ENCODE results near the gene CFAP119. TPM values are rescaled to one million over a fixed set of nuclear protein-coding genes. Genes with fewer than 3 reads are reported as not detected.
A peak's percentile ranks its signal among the peaks of the same experiment; 100 is the strongest.

The CFAP119 gene
- total RNA-seq, 2 donors from 2014 or later: 6.9 to 12.6 TPM

DNA sequence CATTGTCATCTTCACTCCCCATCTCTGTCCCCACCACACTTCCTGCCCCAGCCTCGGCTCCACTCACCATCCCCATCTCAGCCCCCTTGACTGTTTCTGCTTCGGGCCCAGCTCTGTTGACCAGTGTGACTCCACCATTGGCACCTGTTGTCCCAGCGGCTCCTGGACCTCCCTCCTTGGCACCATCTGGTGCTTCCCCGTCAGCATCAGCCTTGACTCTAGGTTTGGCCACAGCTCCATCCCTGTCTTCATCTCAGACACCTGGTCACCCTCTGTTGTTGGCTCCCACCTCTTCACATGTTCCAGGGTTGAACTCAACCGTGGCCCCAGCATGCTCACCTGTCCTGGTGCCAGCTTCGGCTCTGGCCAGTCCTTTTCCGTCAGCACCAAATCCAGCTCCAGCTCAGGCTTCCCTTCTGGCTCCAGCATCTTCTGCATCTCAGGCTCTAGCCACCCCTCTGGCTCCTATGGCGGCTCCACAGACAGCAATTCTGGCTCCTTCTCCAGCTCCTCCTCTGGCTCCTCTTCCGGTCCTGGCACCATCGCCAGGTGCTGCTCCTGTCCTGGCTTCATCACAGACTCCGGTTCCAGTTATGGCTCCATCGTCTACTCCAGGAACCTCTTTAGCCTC is 38.0 kb downstream of the CFAP119 start:
- TF ChIP-seq, protein P1, sequence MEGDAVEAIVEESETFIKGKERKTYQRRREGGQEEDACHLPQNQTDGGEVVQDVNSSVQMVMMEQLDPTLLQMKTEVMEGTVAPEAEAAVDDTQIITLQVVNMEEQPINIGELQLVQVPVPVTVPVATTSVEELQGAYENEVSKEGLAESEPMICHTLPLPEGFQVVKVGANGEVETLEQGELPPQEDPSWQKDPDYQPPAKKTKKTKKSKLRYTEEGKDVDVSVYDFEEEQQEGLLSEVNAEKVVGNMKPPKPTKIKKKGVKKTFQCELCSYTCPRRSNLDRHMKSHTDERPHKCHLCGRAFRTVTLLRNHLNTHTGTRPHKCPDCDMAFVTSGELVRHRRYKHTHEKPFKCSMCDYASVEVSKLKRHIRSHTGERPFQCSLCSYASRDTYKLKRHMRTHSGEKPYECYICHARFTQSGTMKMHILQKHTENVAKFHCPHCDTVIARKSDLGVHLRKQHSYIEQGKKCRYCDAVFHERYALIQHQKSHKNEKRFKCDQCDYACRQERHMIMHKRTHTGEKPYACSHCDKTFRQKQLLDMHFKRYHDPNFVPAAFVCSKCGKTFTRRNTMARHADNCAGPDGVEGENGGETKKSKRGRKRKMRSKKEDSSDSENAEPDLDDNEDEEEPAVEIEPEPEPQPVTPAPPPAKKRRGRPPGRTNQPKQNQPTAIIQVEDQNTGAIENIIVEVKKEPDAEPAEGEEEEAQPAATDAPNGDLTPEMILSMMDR (conservative IDR thresholded peaks at IDR 0.05): no peak
- no peak overlapping the region for H3K9ac ChIP-seq (ENCODE audit: extremely low read depth, low read length, poor library complexity, severe bottlenecking)
- H3K9me3 Mint-ChIP-seq: no peaks in the 10 kb centered on the region
- peaks cover 92% of the 10 kb centered on the region for H3K36me3 ChIP-seq (ENCODE audit: control insufficient read depth, insufficient read depth, low read length)
- H3K27me3 ChIP-seq (ENCODE audit: control insufficient read depth, insufficient read depth, low read length, poor library complexity, severe bottlenecking): no peaks in the 10 kb centered on the region
- 95 to 97% methylated on average over 11 to 12 of the region's 12 CpGs for WGBS, 2 experiments (ENCODE audit: insufficient coverage in 1 of 2, insufficient read length in 1 of 2)
- H3K4me3 Mint-ChIP-seq: no peak overlapping the region
- H3K9me3 ChIP-seq (ENCODE audit: control insufficient read depth, low read length): no peaks in the 10 kb centered on the region
- H3K27me3 Mint-ChIP-seq (ENCODE audit: insufficient read depth): no peaks in the 10 kb centered on the region
- H3K27ac ChIP-seq (ENCODE audit: low read depth, low read length): no peak overlapping the region
- no peak for DNase-seq
- H3K36me3 Mint-ChIP-seq (ENCODE audit: low read depth): peaks cover 85% of the 10 kb centered on the region
- no peak overlapping the region for H3K27ac Mint-ChIP-seq
- no peaks in the 10 kb centered on the region for H3K4me1 Mint-ChIP-seq
- H3K4me1 ChIP-seq (ENCODE audit: control insufficient read depth, insufficient read depth, low read length): no peaks in the 10 kb centered on the region
- no peak overlapping the region for H3K4me3 ChIP-seq (ENCODE audit: low read length)

DNA sequence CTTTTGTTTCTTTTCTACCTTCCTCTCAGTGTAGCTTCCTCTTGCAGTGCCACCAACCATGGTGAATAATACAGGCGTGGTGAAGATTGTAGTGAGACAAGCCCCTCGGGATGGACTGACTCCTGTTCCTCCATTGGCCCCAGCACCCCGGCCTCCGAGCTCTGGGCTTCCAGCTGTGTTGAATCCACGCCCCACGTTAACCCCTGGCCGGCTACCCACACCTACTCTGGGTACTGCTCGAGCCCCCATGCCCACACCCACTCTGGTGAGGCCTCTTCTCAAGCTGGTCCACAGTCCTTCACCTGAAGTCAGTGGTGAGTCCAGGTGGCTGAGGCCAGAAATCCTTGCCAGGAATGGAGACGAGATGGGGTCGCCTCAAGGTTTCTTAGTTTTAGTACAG is 38.9 kb downstream of the CFAP119 start:
- Mint-ChIP-seq H3K4me3 (no peak overlapping the region), H3K36me3 (ENCODE audit: low read depth) (peaks cover 84% of the 10 kb centered on the region), H3K27ac (no peak overlapping the region), H3K9me3 (no peaks in the 10 kb centered on the region), H3K4me1 (no peaks in the 10 kb centered on the region), H3K27me3 (ENCODE audit: insufficient read depth) (no peaks in the 10 kb centered on the region)
- H3K9me3 ChIP-seq (ENCODE audit: control insufficient read depth, low read length): no peaks in the 10 kb centered on the region
- no peaks in the 10 kb centered on the region for H3K4me1 ChIP-seq (ENCODE audit: control insufficient read depth, insufficient read depth, low read length)
- 91 to 100% methylated on average over 3 to 10 of the region's 10 CpGs for WGBS, 2 experiments (ENCODE audit: insufficient coverage in 1 of 2, insufficient read length in 1 of 2)
- no peak overlapping the region for H3K4me3 ChIP-seq (ENCODE audit: low read length)
- peaks cover 90% of the 10 kb centered on the region for H3K36me3 ChIP-seq (ENCODE audit: control insufficient read depth, insufficient read depth, low read length)
- TF ChIP-seq, protein P1 (conservative IDR thresholded peaks at IDR 0.05): no peak
- H3K9ac ChIP-seq (ENCODE audit: extremely low read depth, low read length, poor library complexity, severe bottlenecking): no peak overlapping the region
- DNase-seq: no peak
- no peak overlapping the region for H3K27ac ChIP-seq (ENCODE audit: low read depth, low read length)
- H3K27me3 ChIP-seq (ENCODE audit: control insufficient read depth, insufficient read depth, low read length, poor library complexity, severe bottlenecking): no peaks in the 10 kb centered on the region

DNA sequence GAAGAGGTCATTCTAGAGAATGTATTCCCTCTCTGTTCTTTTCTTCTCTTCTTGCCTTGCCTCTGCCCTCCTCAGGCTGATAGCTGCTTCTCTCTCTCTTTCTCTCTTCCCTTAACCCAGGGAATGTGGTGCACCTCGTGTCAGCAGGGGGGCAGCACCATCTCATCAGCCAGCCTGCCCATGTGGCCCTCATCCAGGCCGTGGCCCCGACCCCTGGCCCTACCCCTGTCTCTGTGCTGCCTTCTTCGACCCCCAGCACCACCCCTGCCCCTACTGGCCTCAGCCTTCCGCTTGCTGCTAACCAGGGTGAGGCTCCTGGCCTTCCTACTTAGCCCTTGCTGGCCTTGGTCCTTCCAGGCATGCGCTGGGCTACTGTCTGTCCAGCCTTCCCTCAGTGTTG is 39.4 kb downstream of the CFAP119 start:
- no peak for DNase-seq

More for the DNA sequence above, 39.4 kb downstream of the CFAP119 start:
- no peak overlapping the region for H3K4me3 Mint-ChIP-seq
- Histone ChIP-seq H3K36me3 (ENCODE audit: control insufficient read depth, insufficient read depth, low read length) (peaks cover 92% of the 10 kb centered on the region), H3K27me3 (ENCODE audit: control insufficient read depth, insufficient read depth, low read length, poor library complexity, severe bottlenecking) (no peaks in the 10 kb centered on the region), H3K4me1 (ENCODE audit: control insufficient read depth, insufficient read depth, low read length) (no peaks in the 10 kb centered on the region), H3K9ac (ENCODE audit: extremely low read depth, low read length, poor library complexity, severe bottlenecking) (no peak overlapping the region), H3K9me3 (ENCODE audit: control insufficient read depth, low read length) (no peaks in the 10 kb centered on the region), H3K4me3 (ENCODE audit: low read length) (no peak overlapping the region), H3K27ac (ENCODE audit: low read depth, low read length) (no peak overlapping the region)
- no peaks in the 10 kb centered on the region for H3K4me1 Mint-ChIP-seq
- H3K36me3 Mint-ChIP-seq (ENCODE audit: low read depth): peaks cover 86% of the 10 kb centered on the region
- no peaks in the 10 kb centered on the region for H3K9me3 Mint-ChIP-seq
- WGBS, 2 experiments (ENCODE audit: insufficient coverage in 1 of 2, insufficient read length in 1 of 2): 90 to 92% methylated on average over 6 of the region's 6 CpGs
- no peaks in the 10 kb centered on the region for H3K27me3 Mint-ChIP-seq (ENCODE audit: insufficient read depth)
- no peak overlapping the region for H3K27ac Mint-ChIP-seq
- TF ChIP-seq, protein P1 (conservative IDR thresholded peaks at IDR 0.05): peak; percentile 29

Data from endodermal cell (in vitro differentiated cells).